Mesendoderm (in vitro differentiated cells): ENCODE data around the gene CPHXL2.

ENCODE experiments used
- DNase-seq: peaks from one replicate; pipeline ENCODE4 v3.0.0; 2013
- H2AK5ac ChIP-seq: 2 replicates; pipeline ENCODE4 v1.6.1; 2013; ENCODE audit warnings: low read length, inconsistent platforms
- H2BK120ac ChIP-seq: 2 replicates; pipeline ENCODE4 v1.6.1; 2013; ENCODE audit warnings: low read depth, mild to moderate bottlenecking, low read length, moderate library complexity, mixed read lengths
- H2BK15ac ChIP-seq: replicated peaks from 2 replicates; pipeline ENCODE4 v1.6.1; 2013; ENCODE audit warnings: low read depth, mild to moderate bottlenecking, moderate library complexity
- H2BK5ac ChIP-seq: 2 replicates; pipeline ENCODE4 v1.6.1; 2013; ENCODE audit warnings: low read length, inconsistent platforms
- H3K18ac ChIP-seq: 2 replicates; pipeline ENCODE4 v1.6.1; 2013; ENCODE audit warnings: mild to moderate bottlenecking, low read length, mixed read lengths
- H3K23ac ChIP-seq: one replicate; pipeline ENCODE4 v1.6.1; 2013; ENCODE audit warnings: low read length
- H3K27ac ChIP-seq: 2 replicates; pipeline ENCODE4 v1.5.1; 2013; ENCODE audit warnings: low read depth, mild to moderate bottlenecking, inconsistent platforms, low read length, moderate library complexity
- H3K27me3 ChIP-seq: 2 replicates; pipeline ENCODE4 v1.6.1; 2013; ENCODE audit warnings: low read length, control low read depth, mild to moderate bottlenecking, inconsistent platforms; ENCODE audit not compliant: insufficient read depth, poor library complexity
- H3K36me3 ChIP-seq: 2 replicates; pipeline ENCODE4 v1.6.1; 2013; ENCODE audit warnings: low read length, inconsistent platforms; ENCODE audit not compliant: control insufficient read depth, insufficient read depth
- H3K4ac ChIP-seq: one replicate; pipeline ENCODE4 v1.6.1; 2013; ENCODE audit warnings: low read depth, mild to moderate bottlenecking, low read length, moderate library complexity
- H3K4me1 ChIP-seq: 2 replicates; pipeline ENCODE4 v1.6.1; 2013; ENCODE audit warnings: low read depth, low read length, inconsistent platforms; ENCODE audit not compliant: control insufficient read depth
- H3K4me2 ChIP-seq: 2 replicates; pipeline ENCODE4 v1.6.1; 2013; ENCODE audit warnings: low read length
- H3K4me3 ChIP-seq: 2 replicates; pipeline ENCODE4 v1.5.1; 2013; ENCODE audit warnings: mild to moderate bottlenecking, low read length
- H3K56ac ChIP-seq: one replicate; pipeline ENCODE4 v1.6.1; 2013; ENCODE audit warnings: low read length
- H3K79me1 ChIP-seq: 2 replicates; pipeline ENCODE4 v1.6.1; 2013; ENCODE audit warnings: low read length, inconsistent platforms
- H3K79me2 ChIP-seq: 2 replicates; pipeline ENCODE4 v1.6.1; 2013; ENCODE audit warnings: mild to moderate bottlenecking, low read length; ENCODE audit not compliant: control insufficient read depth, insufficient read depth
- H3K9ac ChIP-seq: 2 replicates; pipeline ENCODE4 v1.6.1; 2013; ENCODE audit warnings: low read length, inconsistent platforms
- H4K5ac ChIP-seq: one replicate; pipeline ENCODE4 v1.6.1; 2013; ENCODE audit warnings: low read length
- H4K8ac ChIP-seq: one replicate; pipeline ENCODE4 v1.6.1; 2013; ENCODE audit warnings: low read depth, mild to moderate bottlenecking, control low read depth, low read length, moderate library complexity
- WGBS: extraction: QIAGEN DNeasy Blood & Tissue Kit; methylation state at CpG from one replicate; pipeline ENCODE4 v1.1.7; 2013; ENCODE audit warnings: low lambda C conversion rate, missing lambda C conversion rate; ENCODE audit not compliant: insufficient coverage; ENCODE audit errors: extremely low coverage; 5-methylcytosine and 5-hydroxymethylcytosine counted together

CPHXL2 gene

GRCh38 chr16:75635036-75635435, 41.8 kb downstream of the CPHXL2 start:
- Histone ChIP-seq H3K79me1 (peaks cover 5% of the 10 kb centered on the region), H3K9ac (no peak overlapping the region), H2AK5ac (no peak overlapping the region), H3K79me2 (no peaks in the 10 kb centered on the region), H3K4ac (no peak overlapping the region), H3K18ac (no peak overlapping the region), H3K56ac (no peak overlapping the region), H2BK120ac (no peak overlapping the region), H3K4me3 (no peak overlapping the region), H2BK15ac (no peak overlapping the region), H3K4me2 (no peak overlapping the region), H4K5ac (no peak overlapping the region), H3K36me3 (peaks cover 32% of the 10 kb centered on the region), H3K23ac (no peak overlapping the region), H3K4me1 (no peaks in the 10 kb centered on the region), H3K27ac (no peak overlapping the region), H3K27me3 (no peaks in the 10 kb centered on the region), H2BK5ac (no peak overlapping the region), H4K8ac (no peak overlapping the region)
- WGBS: no CpG with 5 or more reads among the region's 3 CpGs
- DNase-seq: no peak

- Histone ChIP-seq H3K4ac (no peak overlapping the region), H3K79me1 (peaks cover 5% of the 10 kb centered on the region), H3K4me2 (no peak overlapping the region), H3K9ac (no peak overlapping the region), H3K56ac (no peak overlapping the region), H3K79me2 (no peaks in the 10 kb centered on the region), H3K36me3 (peaks cover 42% of the 10 kb centered on the region), H2BK15ac (no peak overlapping the region), H3K18ac (no peak overlapping the region), H3K23ac (no peak overlapping the region), H2BK5ac (no peak overlapping the region), H4K8ac (no peak overlapping the region), H3K27me3 (no peaks in the 10 kb centered on the region), H3K27ac (no peak overlapping the region), H2BK120ac (no peak overlapping the region), H3K4me1 (no peaks in the 10 kb centered on the region), H2AK5ac (no peak overlapping the region), H4K5ac (no peak overlapping the region), H3K4me3 (no peak overlapping the region)
- no CpG with 5 or more reads among the region's 8 CpGs for WGBS
- no peak for DNase-seq
Observed at GRCh38 chr16:75632857-75633256, 44.0 kb downstream of the CPHXL2 start.

- no peak overlapping the region for H4K8ac ChIP-seq
- no peak overlapping the region for H3K18ac ChIP-seq
- no peak overlapping the region for H2BK5ac ChIP-seq
- no peak overlapping the region for H3K23ac ChIP-seq
- H3K56ac ChIP-seq: no peak overlapping the region
- no peak overlapping the region for H3K9ac ChIP-seq
- no peak overlapping the region for H3K4me3 ChIP-seq
- H2BK120ac ChIP-seq: no peak overlapping the region
- no peak overlapping the region for H3K4ac ChIP-seq
- no peak overlapping the region for H3K27ac ChIP-seq
- no peak for DNase-seq
- H2BK15ac ChIP-seq: no peak overlapping the region
- H3K79me2 ChIP-seq: no peaks in the 10 kb centered on the region
- H4K5ac ChIP-seq: no peak overlapping the region
- no peak overlapping the region for H3K4me2 ChIP-seq
- peaks cover 45% of the 10 kb centered on the region for H3K36me3 ChIP-seq
- no peaks in the 10 kb centered on the region for H3K27me3 ChIP-seq
- H3K4me1 ChIP-seq: peaks cover under 1% of the 10 kb centered on the region
- H3K79me1 ChIP-seq: no peaks in the 10 kb centered on the region
- no peak overlapping the region for H2AK5ac ChIP-seq
- WGBS: no CpG with 5 or more reads among the region's 3 CpGs
Observed at GRCh38 chr16:75630052-75630451, 46.8 kb downstream of the CPHXL2 start.

- no peak for DNase-seq
- Histone ChIP-seq H3K9ac (no peak overlapping the region), H3K4me2 (no peak overlapping the region), H3K4me1 (peaks cover 2% of the 10 kb centered on the region), H4K5ac (no peak overlapping the region), H3K4me3 (no peak overlapping the region), H3K27me3 (no peaks in the 10 kb centered on the region), H2AK5ac (no peak overlapping the region), H3K18ac (no peak overlapping the region), H3K79me1 (no peaks in the 10 kb centered on the region), H3K23ac (no peak overlapping the region), H3K56ac (no peak overlapping the region), H3K79me2 (no peaks in the 10 kb centered on the region), H3K4ac (no peak overlapping the region), H3K36me3 (peaks cover 44% of the 10 kb centered on the region), H2BK120ac (no peak overlapping the region), H2BK5ac (no peak overlapping the region), H2BK15ac (no peak overlapping the region), H3K27ac (no peak overlapping the region), H4K8ac (no peak overlapping the region)
- no CpG with 5 or more reads among the region's 10 CpGs for WGBS
Observed at GRCh38 chr16:75629132-75629531, 47.7 kb downstream of the CPHXL2 start.

- no CpG with 5 or more reads among the region's 4 CpGs for WGBS
- no peak overlapping the region for H3K18ac ChIP-seq
- DNase-seq: no peak
- H2BK120ac ChIP-seq: no peak overlapping the region
- no peak overlapping the region for H4K8ac ChIP-seq
- no peak overlapping the region for H4K5ac ChIP-seq
- H3K79me1 ChIP-seq: no peaks in the 10 kb centered on the region
- H3K27me3 ChIP-seq: no peaks in the 10 kb centered on the region
- H3K4me3 ChIP-seq: no peak overlapping the region
- peaks cover 42% of the 10 kb centered on the region for H3K36me3 ChIP-seq
- H3K4me2 ChIP-seq: no peak overlapping the region
- peaks cover 2% of the 10 kb centered on the region for H3K4me1 ChIP-seq
- H3K4ac ChIP-seq: no peak overlapping the region
- H3K23ac ChIP-seq: no peak overlapping the region
- no peak overlapping the region for H3K27ac ChIP-seq
- no peak overlapping the region for H3K56ac ChIP-seq
- H2BK5ac ChIP-seq: no peak overlapping the region
- no peak overlapping the region for H2BK15ac ChIP-seq
- H3K79me2 ChIP-seq: no peaks in the 10 kb centered on the region
- no peak overlapping the region for H2AK5ac ChIP-seq
- H3K9ac ChIP-seq: no peak overlapping the region
Observed at GRCh38 chr16:75628351-75628750, 48.5 kb downstream of the CPHXL2 start.

GRCh38 chr16:75627851-75628250, 49.0 kb downstream of the CPHXL2 start:
- H3K4me2 ChIP-seq: no peak overlapping the region
- no peak overlapping the region for H3K9ac ChIP-seq
- H2BK5ac ChIP-seq: no peak overlapping the region
- H2BK15ac ChIP-seq: no peak overlapping the region
- no CpG with 5 or more reads among the region's 3 CpGs for WGBS
- no peak overlapping the region for H2BK120ac ChIP-seq
- no peak overlapping the region for H4K8ac ChIP-seq
- H3K18ac ChIP-seq: no peak overlapping the region
- peaks cover 2% of the 10 kb centered on the region for H3K4me1 ChIP-seq
- H3K36me3 ChIP-seq: peaks cover 42% of the 10 kb centered on the region
- no peak for DNase-seq
- H3K27me3 ChIP-seq: no peaks in the 10 kb centered on the region
- no peak overlapping the region for H3K27ac ChIP-seq
- H3K23ac ChIP-seq: no peak overlapping the region
- no peak overlapping the region for H3K4ac ChIP-seq
- H3K79me2 ChIP-seq: no peaks in the 10 kb centered on the region
- H3K79me1 ChIP-seq: no peaks in the 10 kb centered on the region
- no peak overlapping the region for H3K4me3 ChIP-seq
- H2AK5ac ChIP-seq: no peak overlapping the region
- no peak overlapping the region for H3K56ac ChIP-seq
- H4K5ac ChIP-seq: no peak overlapping the region
